ENCODE measurements around the gene DUSP10.
A peak's percentile ranks its signal among the peaks of the same experiment; 100 is the strongest.

DUSP10 gene

DNA sequence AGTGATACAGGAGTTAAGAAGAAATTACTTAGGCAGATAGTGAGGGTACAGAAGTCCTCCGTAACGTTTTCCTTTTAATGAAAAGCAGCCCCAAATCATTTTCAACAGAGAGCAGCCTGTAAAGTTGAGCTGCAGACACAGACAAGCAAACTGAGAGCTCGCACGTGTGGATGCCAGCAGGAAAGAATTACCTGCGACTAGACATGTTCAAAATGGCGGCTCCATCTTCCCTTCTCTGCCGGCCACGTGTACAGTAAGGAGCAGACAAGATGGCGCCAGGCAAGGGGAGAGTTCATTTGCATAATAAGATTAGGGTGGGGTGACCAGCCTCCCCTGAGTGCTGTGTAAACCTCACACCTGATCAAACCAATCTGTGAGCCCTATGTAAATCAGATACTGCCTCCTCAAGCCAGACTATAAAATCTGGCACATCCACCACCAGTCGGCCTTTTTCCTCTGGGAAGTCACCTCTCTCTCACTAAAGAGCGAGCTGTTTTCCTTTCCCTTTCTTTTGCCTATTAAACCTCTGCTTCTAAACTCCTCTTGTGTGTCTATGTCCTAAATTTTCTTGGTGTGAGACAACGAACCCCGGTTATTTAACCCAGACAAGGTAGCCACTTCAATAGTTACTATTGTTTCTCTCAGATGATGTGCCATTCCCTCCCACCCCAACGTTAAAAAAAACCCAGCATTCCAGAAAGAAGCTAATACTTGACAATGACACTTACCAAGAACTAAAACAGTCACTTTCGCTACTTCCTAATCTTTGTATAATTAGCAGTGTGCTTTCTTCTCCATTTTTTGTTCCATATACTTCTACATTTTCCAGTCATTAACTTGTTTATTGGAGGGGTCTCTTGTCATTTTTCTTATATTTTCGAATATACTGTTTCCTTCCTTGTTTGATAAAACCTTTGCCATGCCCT, 27.4 kb downstream of the DUSP10 start:
- DNase-seq (ENCODE audit: low read depth in 2 of 2) = no peak

GRCh38 chr1:221712776-221713431, 29.0 kb downstream of the DUSP10 start:
- peak; percentile 50 to 62 for DNase-seq (ENCODE audit: low read depth in 2 of 2)

GRCh38 chr1:221712198-221712684, 29.6 kb downstream of the DUSP10 start:
- DNase-seq (ENCODE audit: low read depth in 2 of 2) = peak in 1 of 2 donors; percentile 18

GRCh38 chr1:221711656-221712055, 30.2 kb downstream of the DUSP10 start:
- no peak for DNase-seq (ENCODE audit: low read depth in 2 of 2)

GRCh38 chr1:221711063-221711577, 30.8 kb downstream of the DUSP10 start:
- DNase-seq (ENCODE audit: low read depth in 2 of 2) = no peak

- DNase-seq (ENCODE audit: low read depth in 2 of 2) = no peak
These were observed 32.0 kb downstream of the DUSP10 start for GRCh38 chr1:221709854-221710253.

DNA sequence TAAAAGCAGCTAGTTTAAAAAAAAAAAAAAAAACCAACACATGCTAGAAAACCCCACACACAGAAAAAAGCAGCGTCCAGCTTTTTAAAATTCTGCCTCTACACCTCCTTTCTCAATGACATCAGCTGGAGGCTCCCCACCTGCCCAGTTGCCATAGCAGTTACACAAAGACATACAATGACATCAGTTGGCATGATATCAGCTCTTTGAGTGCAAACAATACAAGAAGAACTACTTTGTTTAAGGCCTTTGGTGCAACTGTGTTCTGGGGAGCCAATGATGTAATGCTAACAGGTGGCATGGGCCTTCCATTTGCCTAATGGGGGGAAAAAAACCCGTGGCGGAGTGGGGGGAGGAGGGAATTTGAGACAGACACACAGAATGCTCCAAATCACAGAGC, 32.9 kb downstream of the DUSP10 start:
- peak in 1 of 2 donors; percentile 16 for DNase-seq (ENCODE audit: low read depth in 2 of 2)

DNA sequence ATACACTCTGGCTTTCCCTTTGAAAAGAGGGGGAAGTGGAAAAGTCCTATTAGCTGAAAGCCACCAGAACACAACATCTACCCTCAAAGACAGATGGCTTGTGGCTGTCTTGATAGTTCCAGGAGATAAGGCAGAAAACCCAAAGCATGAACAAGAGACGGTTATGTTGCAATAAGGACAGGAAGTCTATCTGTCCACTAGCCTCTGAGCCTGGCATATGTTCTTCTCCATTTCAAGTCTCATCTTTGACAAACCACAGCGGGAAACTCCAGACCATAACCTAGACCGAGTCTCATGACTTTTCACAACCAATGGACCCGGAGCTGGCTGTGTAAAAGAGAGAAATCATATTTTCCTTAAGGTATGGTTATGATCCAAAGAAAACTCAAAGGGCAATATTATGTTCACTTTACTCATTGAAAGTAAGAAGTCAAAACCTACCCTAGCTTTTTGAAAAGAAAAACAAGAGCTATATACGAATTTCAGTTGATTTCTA, 33.8 kb downstream of the DUSP10 start:
- DNase-seq (ENCODE audit: low read depth in 2 of 2) = peak in 1 of 2 donors; percentile 16

GRCh38 chr1:221706876-221707582, 34.9 kb downstream of the DUSP10 start:
- DNase-seq (ENCODE audit: low read depth in 2 of 2) = no peak

- no peak for DNase-seq (ENCODE audit: low read depth in 2 of 2)
These were observed 35.7 kb downstream of the DUSP10 start for GRCh38 chr1:221706191-221706590.

DNA sequence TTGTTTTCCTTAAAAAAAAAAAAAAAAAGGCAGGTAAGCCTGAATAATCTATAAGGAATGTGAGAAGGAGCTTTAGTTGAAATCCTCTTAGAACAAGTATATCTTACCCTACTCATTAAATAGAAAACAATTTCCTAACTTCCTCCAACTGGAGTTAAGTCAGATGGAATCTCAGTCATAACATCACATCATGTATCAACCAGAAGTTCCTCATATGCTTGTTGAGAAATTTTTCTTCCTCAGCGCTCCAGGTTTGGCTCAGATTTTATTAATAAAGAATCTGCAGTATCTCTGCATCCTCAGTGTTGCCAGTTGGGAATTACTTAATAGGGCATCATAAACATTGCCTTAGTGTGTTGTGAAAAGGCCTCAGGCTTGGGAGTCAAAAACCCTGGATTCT, 37.6 kb downstream of the DUSP10 start:
- no peak for DNase-seq (ENCODE audit: low read depth in 2 of 2)

- DNase-seq (ENCODE audit: low read depth in 2 of 2) = no peak
These were observed 40.2 kb downstream of the DUSP10 start for GRCh38 chr1:221701570-221702186.

- no peak for DNase-seq (ENCODE audit: low read depth in 2 of 2)
These were observed 40.9 kb downstream of the DUSP10 start for GRCh38 chr1:221700948-221701347.

- DNase-seq (ENCODE audit: low read depth in 2 of 2) = no peak
These were observed 41.4 kb downstream of the DUSP10 start for GRCh38 chr1:221700536-221700935.

GRCh38 chr1:221699978-221700519, 41.8 kb downstream of the DUSP10 start:
- no peak for DNase-seq (ENCODE audit: low read depth in 2 of 2)

GRCh38 chr1:221699577-221699976, 42.3 kb downstream of the DUSP10 start:
- no peak for DNase-seq (ENCODE audit: low read depth in 2 of 2)

DNA sequence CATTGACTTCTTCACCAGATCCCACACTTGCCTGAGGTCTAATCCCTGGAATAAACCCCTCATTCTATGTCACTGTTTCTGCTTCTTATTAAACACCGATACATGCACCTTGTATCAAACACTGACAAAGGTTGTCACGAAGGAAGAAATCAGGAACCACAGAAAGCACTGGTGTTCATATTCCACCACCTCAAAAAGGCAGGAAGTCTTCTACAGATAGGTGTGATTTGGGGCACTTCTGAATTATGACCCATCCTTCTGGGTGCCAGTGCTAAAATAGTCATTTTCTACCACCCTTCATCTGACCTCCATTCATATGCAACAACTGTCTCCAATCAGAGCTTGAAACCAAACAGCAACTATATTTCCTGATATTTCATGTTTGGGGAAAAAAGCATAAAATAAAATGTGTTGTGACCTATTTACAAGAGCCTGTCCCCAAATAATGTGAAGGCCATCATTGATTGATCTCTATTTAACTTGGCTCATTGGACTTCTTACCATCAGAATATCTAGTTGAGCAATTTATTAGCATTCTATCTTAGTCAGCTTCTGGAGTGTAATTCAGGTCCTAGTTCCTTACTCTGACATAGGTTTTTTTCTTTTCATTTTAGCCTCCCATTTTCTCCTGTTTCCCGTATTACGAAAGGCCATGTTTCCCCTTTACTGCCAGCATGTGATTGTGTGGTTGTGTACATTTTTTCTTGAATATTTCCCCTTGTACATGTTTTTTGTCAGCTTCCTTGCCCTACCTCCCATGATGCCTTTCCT, 43.1 kb downstream of the DUSP10 start:
- no peak for DNase-seq (ENCODE audit: low read depth in 2 of 2)

GRCh38 chr1:221697923-221698425, 43.9 kb downstream of the DUSP10 start:
- no peak for DNase-seq (ENCODE audit: low read depth in 2 of 2)

- no peak for DNase-seq (ENCODE audit: low read depth in 2 of 2)
These were observed 45.0 kb downstream of the DUSP10 start for GRCh38 chr1:221696718-221697461.
